GM12872 (cell line): ENCODE measurements around the gene RNASE12.

ENCODE experiments used
- TF ChIP-seq, protein P1 (sequence below): IDR thresholded peaks from 3 replicates; pipeline ENCODE4 v1.5.1; 2011; ENCODE audit warnings: low read depth, mild to moderate bottlenecking, low read length, moderate library complexity; ENCODE audit not compliant: insufficient read depth

The RNASE12 gene

DNA sequence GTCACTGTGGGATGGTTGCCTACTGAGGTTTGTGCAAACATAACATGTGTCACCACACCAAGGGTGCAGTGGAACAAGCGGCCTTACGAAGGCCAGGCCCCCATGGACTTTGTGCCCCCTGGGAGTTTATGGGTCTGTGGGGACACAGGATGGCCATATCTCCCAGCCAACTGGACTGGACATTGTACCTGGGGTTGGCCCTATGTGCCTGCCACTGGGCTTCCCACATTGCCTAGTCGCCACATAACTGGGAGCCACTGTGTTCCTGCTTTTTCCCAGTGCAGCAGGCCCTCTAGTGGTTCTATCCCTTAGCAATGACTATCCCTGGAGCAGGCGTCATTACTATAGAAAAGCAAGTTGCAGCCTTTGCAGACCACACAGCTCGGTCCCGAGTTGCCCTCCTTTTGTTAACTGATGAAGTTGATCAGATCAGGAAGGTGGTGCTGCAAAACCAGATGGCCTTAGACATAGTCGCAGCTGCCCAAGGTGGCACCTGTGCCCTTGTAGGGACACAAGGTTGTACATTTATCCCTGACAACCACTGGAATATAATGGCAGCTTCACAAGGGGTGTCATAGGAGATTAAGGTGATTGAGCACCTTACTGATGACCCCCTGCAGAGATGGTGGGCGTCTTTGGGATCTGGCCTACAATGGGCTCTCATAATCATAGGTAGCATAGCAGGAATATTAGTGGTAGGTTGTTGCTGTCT is 15.2 kb upstream of the RNASE12 start:
- TF ChIP-seq, protein P1, sequence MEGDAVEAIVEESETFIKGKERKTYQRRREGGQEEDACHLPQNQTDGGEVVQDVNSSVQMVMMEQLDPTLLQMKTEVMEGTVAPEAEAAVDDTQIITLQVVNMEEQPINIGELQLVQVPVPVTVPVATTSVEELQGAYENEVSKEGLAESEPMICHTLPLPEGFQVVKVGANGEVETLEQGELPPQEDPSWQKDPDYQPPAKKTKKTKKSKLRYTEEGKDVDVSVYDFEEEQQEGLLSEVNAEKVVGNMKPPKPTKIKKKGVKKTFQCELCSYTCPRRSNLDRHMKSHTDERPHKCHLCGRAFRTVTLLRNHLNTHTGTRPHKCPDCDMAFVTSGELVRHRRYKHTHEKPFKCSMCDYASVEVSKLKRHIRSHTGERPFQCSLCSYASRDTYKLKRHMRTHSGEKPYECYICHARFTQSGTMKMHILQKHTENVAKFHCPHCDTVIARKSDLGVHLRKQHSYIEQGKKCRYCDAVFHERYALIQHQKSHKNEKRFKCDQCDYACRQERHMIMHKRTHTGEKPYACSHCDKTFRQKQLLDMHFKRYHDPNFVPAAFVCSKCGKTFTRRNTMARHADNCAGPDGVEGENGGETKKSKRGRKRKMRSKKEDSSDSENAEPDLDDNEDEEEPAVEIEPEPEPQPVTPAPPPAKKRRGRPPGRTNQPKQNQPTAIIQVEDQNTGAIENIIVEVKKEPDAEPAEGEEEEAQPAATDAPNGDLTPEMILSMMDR = peak; percentile 63

GRCh38 chr14:20603813-20604690 is 12.9 kb upstream of the RNASE12 start:
- TF ChIP-seq, protein P1 = no peak

DNA sequence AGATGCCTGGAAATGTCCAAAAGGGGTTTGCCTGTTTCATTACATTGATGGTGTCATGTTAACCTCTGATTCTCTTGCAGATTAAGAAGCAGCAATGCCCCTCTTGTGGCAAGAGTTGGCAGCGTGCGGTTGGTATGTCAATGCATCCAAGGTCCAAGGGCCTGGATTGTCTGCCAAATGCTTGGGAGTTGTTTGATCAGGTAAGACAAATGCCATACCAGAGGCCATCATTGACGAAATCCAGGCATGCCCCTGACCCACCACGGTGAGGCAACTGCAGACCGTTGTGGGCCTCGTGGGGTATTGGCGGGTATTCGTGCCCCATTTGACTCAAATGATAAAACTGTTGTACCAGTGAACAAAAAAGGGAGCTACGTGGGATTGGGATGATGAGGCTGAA is 11.4 kb upstream of the RNASE12 start:
- TF ChIP-seq, protein P1 = no peak

DNA sequence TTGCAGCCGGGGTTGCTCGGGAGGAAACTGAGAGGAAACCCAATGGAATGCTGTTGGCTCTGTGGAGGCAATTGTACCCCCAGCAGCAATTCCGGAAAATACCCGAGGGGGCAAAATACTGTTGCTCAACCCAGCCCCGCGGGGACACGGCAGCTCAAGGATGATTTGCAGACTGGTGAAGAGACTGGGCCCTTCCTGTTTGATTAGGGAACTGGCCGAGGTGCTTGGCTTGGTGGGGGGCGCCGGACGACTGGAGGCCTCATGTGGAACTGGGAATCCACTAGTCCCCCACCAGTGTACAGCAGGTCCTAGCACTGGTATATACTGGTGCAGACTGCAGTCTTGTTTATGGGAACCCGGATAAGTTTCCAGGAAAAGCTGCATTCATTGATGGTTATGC is 10.3 kb upstream of the RNASE12 start:
- TF ChIP-seq, protein P1 = no peak

GRCh38 chr14:20597108-20597507 is 5.9 kb upstream of the RNASE12 start:
- TF ChIP-seq, protein P1 = no peak

GRCh38 chr14:20592574-20592973 is 1.4 kb upstream of the RNASE12 start:
- TF ChIP-seq, protein P1 = no peak

DNA sequence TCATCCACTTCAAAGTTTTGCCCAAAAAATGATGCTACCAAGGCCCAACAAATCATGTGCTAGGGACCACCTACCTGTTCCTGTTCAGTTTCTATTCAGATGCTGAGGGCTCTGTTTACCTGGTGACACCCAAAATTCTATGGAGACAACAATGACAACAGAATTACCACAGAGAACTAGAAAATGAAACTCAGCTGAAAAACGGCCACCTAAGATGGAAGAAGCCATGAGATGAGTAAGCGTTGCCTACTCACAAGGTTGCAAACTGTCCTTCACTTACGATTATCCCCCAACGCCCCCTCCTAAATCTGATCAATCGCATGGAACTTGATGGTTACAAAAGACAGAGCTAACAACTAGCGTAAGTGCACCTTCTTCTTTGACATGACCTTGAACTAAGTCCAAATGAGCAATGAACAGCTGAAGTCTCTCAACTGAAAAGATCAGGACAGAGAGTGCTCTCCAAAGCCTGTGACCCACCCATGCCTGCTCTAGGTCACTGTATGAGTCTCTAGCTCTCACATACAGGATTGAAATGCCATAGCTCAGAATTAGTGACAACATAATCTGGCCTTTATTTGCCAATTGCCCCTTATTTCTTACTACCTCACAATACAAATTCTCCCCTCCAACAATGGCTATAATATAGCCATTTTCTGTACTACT is 3.6 kb downstream of the RNASE12 start, which contains the start of gene RNASE11:
TSS of gene RNASE11 (minus strand) at position 513 of the 666 bp plus-strand sequence.
- TF ChIP-seq, protein P1 = no peak
